Measurements from ENCODE around the gene JADE1.

DNA sequence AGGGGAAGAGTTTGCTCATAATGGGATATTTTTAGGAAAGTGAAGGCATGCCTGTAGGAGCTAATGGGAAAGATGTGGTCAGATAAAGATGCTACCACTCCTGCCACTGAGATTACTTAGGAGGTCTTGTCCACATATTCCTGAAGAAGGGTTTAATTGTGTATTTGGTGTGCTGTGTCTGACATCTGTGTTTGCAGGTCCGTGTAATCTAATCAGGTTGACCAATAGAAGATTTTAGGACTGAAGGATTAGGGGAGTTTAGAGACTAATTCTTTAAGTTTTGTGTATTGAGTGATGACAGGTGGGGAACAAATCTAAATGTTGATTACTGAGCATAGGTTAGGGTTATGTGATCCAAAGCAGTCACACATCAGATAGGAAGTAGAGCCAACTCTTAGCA, 57.2 kb downstream of the JADE1 start:
- TF ChIP-seq CTCF (optimal IDR thresholded peaks at IDR 0.05 in 1 of 3, IDR thresholded peaks at IDR 0.05 in 1 of 3, conservative IDR thresholded peaks at IDR 0.05 in 1 of 3; ENCODE audit: extremely low read depth in 1 of 3, insufficient read depth in 2 of 3, low read length in 3 of 3) (no peak), EZH2 (IDR thresholded peaks at IDR 0.05; ENCODE audit: low read length) (no peak)

Measured in keratinocyte (primary cell).